MM.1S (cell line): Measurements from ENCODE around the gene ZNF827.

Experiments used
- DNase-seq: peaks from one replicate; pipeline ENCODE4 v3.0.0-alpha.2; 2015
- H2AFZ ChIP-seq: fragments of 300-600 bp; sonication (generic); 2 replicates; pipeline ENCODE4 v1.6.0; 2016; ENCODE audit warnings: antibody characterized with exemption, low read length
- H3F3A ChIP-seq: fragments of 300-600 bp; sonication (generic); 2 replicates; pipeline ENCODE4 v1.6.1; 2016; ENCODE audit warnings: mild to moderate bottlenecking, antibody characterized with exemption, low read length, moderate library complexity, mixed read lengths; ENCODE audit not compliant: insufficient read depth
- H3K27ac ChIP-seq: fragments of 300-600 bp; sonication (generic); 2 replicates; pipeline ENCODE4 v1.5.1; 2016; ENCODE audit warnings: mild to moderate bottlenecking, low read length
- H3K27me3 ChIP-seq: fragments of 300-600 bp; sonication (generic); replicated peaks from 2 replicates; pipeline ENCODE4 v1.6.0; 2016; ENCODE audit warnings: low read length; ENCODE audit not compliant: insufficient read depth
- H3K36me3 ChIP-seq: fragments of 300-600 bp; sonication (generic); replicated peaks from 2 replicates; pipeline ENCODE4 v1.6.1; 2016; ENCODE audit warnings: mild to moderate bottlenecking, low read length, mixed read lengths; ENCODE audit not compliant: insufficient read depth
- H3K4me1 ChIP-seq: fragments of 300-600 bp; sonication (generic); 2 replicates; pipeline ENCODE4 v1.6.1; 2016; ENCODE audit warnings: low read length, mixed read lengths
- H3K4me2 ChIP-seq: fragments of 300-600 bp; sonication (generic); 2 replicates; pipeline ENCODE4 v1.6.0; 2016; ENCODE audit warnings: low read depth, low read length
- H3K4me3 ChIP-seq: fragments of 300-600 bp; sonication (generic); 2 replicates; pipeline ENCODE4 v1.5.1; 2016; ENCODE audit warnings: low read length, mixed read lengths
- H3K79me2 ChIP-seq: fragments of 300-600 bp; sonication (generic); 2 replicates; pipeline ENCODE4 v1.6.1; 2016; ENCODE audit warnings: mixed run types, low read length, mixed read lengths
- H3K9ac ChIP-seq: fragments of 300-600 bp; sonication (generic); 2 replicates; pipeline ENCODE4 v1.6.1; 2016; ENCODE audit warnings: low read length, mixed read lengths
- H3K9me2 ChIP-seq: fragments of 300-600 bp; sonication (generic); replicated peaks from 2 replicates; pipeline ENCODE4 v1.6.1; 2016; ENCODE audit warnings: mild to moderate bottlenecking, low read length, mixed read lengths; ENCODE audit not compliant: insufficient read depth
- H3K9me3 ChIP-seq: fragments of 300-600 bp; sonication (generic); replicated peaks from 2 replicates; pipeline ENCODE4 v1.6.1; 2016; ENCODE audit warnings: mild to moderate bottlenecking, low read length, mixed read lengths; ENCODE audit not compliant: insufficient read depth
- H4K20me1 ChIP-seq: fragments of 300-600 bp; sonication (generic); 2 replicates; pipeline ENCODE4 v1.6.1; 2016; ENCODE audit warnings: mild to moderate bottlenecking, low read length, moderate library complexity, mixed read lengths; ENCODE audit not compliant: insufficient read depth
- EZH2 ChIP-seq: fragments of 300-600 bp; sonication (generic); optimal IDR thresholded peaks from 2 replicates; pipeline ENCODE3; 2017; ENCODE audit warnings: low read depth, mild to moderate bottlenecking, antibody characterized with exemption, low read length, mixed read lengths
- EZH2phosphoT487 ChIP-seq: fragments of 300-600 bp; sonication (generic); IDR thresholded peaks from 2 replicates; pipeline ENCODE4 v1.6.1; 2018; ENCODE audit warnings: antibody characterized with exemption, low read length
- TF ChIP-seq, protein P1 (sequence below): fragments of 300-600 bp; sonication (generic); IDR thresholded peaks from 2 replicates; pipeline ENCODE4 v1.5.1; 2016; ENCODE audit warnings: antibody characterized with exemption, low read length, mixed read lengths

The ZNF827 gene

DNA sequence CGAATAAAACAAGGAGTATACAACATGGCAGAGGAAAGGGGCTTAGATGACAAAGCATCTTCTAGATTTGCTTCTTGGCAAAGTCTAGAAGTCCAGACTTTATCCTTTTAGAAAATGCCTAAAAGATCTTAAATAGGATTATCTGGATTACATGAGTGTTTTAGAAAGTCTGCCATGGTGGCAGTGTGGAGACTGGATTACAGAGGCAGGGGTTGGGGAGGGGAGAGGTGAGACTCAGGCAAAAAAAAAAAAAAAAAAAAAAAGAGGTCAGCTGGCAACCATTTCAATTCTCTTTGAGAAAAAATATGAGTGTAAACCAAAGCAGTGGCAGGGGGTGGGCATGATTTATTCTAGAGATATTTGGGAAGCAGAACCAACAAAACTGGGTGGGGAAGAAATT is 17.4 kb downstream of the ZNF827 start:
- Histone ChIP-seq H3K9me2 (no peaks in the 10 kb centered on the region), H3K27ac (no peak overlapping the region), H3K4me1 (no peaks in the 10 kb centered on the region), H4K20me1 (no peaks in the 10 kb centered on the region), H3K36me3 (no peaks in the 10 kb centered on the region), H3K4me2 (no peak overlapping the region), H3K4me3 (no peak overlapping the region), H2AFZ (no peak overlapping the region), H3K9me3 (no peaks in the 10 kb centered on the region), H3F3A (no peaks in the 10 kb centered on the region), H3K9ac (no peak overlapping the region), H3K79me2 (no peaks in the 10 kb centered on the region; the same call in 1 of the 2 replicates), H3K27me3 (no peaks in the 10 kb centered on the region)
- TF ChIP-seq, protein P1, sequence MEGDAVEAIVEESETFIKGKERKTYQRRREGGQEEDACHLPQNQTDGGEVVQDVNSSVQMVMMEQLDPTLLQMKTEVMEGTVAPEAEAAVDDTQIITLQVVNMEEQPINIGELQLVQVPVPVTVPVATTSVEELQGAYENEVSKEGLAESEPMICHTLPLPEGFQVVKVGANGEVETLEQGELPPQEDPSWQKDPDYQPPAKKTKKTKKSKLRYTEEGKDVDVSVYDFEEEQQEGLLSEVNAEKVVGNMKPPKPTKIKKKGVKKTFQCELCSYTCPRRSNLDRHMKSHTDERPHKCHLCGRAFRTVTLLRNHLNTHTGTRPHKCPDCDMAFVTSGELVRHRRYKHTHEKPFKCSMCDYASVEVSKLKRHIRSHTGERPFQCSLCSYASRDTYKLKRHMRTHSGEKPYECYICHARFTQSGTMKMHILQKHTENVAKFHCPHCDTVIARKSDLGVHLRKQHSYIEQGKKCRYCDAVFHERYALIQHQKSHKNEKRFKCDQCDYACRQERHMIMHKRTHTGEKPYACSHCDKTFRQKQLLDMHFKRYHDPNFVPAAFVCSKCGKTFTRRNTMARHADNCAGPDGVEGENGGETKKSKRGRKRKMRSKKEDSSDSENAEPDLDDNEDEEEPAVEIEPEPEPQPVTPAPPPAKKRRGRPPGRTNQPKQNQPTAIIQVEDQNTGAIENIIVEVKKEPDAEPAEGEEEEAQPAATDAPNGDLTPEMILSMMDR = no peak
- TF ChIP-seq EZH2 = no peak
- TF ChIP-seq EZH2phosphoT487 = no peak
- DNase-seq = no peak

DNA sequence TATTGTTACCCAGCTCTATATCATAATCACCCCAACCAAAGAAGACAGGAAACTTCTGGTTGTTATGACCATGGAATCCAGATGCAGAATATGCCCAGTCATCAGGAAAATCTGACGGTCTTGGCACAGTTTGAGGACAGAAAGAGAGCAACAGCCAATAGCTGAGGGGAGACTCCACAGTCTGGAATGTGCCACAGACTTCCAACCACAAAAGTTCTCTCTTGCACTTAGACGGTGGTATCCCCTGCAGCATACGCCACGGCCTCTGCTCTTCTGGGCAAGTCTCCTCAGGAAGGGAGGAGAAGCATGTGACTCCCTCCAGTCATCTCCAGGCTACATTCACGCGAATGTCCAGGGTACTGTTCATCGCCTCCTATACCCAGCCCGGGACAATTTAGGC is 18.4 kb downstream of the ZNF827 start:
- Histone ChIP-seq H3K9ac (no peak overlapping the region), H3K27ac (no peak overlapping the region), H3K27me3 (no peaks in the 10 kb centered on the region), H4K20me1 (no peaks in the 10 kb centered on the region), H3K4me1 (no peaks in the 10 kb centered on the region), H3K36me3 (no peaks in the 10 kb centered on the region), H3K4me2 (no peak overlapping the region), H3F3A (no peaks in the 10 kb centered on the region), H3K9me3 (no peaks in the 10 kb centered on the region), H2AFZ (no peak overlapping the region), H3K9me2 (no peaks in the 10 kb centered on the region), H3K4me3 (no peak overlapping the region), H3K79me2 (no peaks in the 10 kb centered on the region)
- DNase-seq = no peak
- TF ChIP-seq EZH2phosphoT487 = no peak
- TF ChIP-seq EZH2 = no peak
- TF ChIP-seq, protein P1 = no peak

DNA sequence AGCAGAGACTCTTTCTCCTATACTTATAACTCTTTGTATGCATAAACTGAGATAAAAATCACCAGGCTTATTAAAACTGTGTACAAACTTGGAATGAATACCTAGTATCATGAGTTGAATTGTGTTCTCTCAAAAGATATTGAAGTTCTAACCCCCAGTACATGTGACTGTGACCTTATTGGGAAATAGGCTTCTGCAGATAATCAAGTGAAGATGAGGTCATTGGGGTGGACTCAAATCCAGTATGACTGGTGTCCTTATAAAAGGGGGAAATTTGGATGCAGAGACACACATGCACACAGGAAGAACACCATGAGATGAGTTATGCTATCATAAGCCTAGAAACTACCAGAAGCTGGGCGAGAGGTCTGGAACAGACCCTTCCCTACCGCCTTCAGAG is 26.2 kb downstream of the ZNF827 start:
- no peak overlapping the region for H2AFZ ChIP-seq
- no peaks in the 10 kb centered on the region for H3F3A ChIP-seq
- H3K27ac ChIP-seq = no peak overlapping the region
- DNase-seq = no peak
- H3K36me3 ChIP-seq = no peaks in the 10 kb centered on the region
- H3K79me2 ChIP-seq = peaks cover 3% of the 10 kb centered on the region; the same call in 1 of the 2 replicates
- TF ChIP-seq, protein P1 = no peak
- no peak for TF ChIP-seq EZH2phosphoT487
- no peak for TF ChIP-seq EZH2
- H3K9me3 ChIP-seq = no peaks in the 10 kb centered on the region
- no peaks in the 10 kb centered on the region for H3K9me2 ChIP-seq
- no peak overlapping the region for H3K4me2 ChIP-seq
- no peak overlapping the region for H3K9ac ChIP-seq
- H3K4me1 ChIP-seq = no peaks in the 10 kb centered on the region
- no peaks in the 10 kb centered on the region for H4K20me1 ChIP-seq
- H3K4me3 ChIP-seq = no peak overlapping the region
- H3K27me3 ChIP-seq = no peaks in the 10 kb centered on the region
